HG03139 (cell line): ENCODE results near the gene THNSL1.
"Not testable (repeated sequence)": the region's sequence is repeated elsewhere in the genome, so short reads cannot be mapped to it uniquely, and the experiment has no call there.

Experiments
- ATAC-seq: cut with Tn5 transposase; IDR thresholded peaks from one replicate; pipeline ENCODE4 v1.9.1; 2021; ENCODE audit not compliant: unreplicated experiment

THNSL1 gene, protein sequence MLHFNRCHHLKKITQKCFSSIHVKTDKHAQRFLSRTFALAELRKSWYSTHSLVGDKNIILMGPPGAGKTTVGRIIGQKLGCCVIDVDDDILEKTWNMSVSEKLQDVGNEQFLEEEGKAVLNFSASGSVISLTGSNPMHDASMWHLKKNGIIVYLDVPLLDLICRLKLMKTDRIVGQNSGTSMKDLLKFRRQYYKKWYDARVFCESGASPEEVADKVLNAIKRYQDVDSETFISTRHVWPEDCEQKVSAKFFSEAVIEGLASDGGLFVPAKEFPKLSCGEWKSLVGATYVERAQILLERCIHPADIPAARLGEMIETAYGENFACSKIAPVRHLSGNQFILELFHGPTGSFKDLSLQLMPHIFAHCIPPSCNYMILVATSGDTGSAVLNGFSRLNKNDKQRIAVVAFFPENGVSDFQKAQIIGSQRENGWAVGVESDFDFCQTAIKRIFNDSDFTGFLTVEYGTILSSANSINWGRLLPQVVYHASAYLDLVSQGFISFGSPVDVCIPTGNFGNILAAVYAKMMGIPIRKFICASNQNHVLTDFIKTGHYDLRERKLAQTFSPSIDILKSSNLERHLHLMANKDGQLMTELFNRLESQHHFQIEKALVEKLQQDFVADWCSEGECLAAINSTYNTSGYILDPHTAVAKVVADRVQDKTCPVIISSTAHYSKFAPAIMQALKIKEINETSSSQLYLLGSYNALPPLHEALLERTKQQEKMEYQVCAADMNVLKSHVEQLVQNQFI

DNA sequence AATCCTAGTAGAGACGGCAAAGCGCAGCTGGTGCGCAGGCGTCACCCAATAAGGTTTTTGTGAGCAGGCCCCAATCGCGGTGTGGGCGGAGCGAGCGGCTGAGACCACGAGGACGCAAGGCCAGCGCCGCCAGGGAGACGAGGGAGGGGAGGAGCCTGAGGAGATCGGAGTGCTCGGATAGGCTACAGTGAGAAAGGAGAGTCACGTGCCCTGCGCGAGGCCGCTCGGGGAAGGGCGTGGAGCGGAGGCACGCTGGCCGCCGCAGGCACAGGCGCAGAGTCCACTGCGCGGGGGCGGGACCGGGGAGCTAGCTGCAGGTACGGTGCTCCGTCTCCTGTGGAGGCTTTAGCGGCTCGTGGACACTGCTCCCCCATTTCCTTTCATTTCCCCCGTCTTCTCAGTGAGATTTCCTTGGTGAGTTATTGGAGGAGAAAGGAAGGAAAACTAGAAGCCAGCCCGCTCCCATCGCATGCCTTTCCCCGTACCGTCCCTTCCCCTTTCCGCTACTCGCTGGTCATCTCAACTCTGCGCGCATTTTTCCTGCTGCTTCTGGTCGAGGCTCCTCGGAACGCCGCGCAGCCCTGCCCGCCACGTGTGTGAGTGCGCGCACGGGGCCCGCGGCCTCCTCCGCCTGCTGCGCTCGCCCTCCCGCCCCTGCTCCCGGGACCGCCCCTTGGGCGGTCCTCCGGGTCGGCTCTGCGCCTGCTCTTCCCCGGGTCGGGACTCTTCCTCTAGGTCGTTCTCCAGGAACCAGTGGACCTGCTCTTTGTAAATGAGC is at the start of gene THNSL1:
Gene THNSL1, plus strand, starts transcription at position 237 of the 778 bp plus-strand sequence. CDS start 6,612 bp downstream, outside the sequence.
- ATAC-seq = peak; percentile 98

DNA sequence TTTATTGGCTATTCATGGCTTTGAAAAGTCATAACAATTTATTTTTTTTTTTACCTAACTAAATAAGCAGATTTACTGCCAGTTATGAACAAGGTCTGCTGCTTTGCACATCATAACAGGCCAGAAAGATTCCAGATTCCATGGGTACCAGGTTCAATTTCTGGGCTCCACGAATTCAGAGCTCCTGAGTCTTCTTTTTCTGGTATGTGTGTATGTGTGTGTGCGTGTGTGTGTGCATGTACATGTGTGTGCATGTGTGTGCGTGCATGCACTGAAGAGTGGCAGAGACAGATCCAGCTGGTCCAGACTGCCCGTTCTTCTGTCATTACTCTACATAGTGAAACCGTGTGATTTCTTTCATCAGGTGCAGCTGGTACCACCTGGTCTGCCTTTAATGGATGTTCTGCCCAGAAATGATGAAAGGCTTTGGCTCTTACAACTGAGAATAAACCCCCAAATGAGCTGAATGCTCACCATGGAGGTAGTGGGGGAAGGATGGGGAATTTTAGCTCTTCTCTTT is 49.4 kb upstream of the THNSL1 start:
- no peak for ATAC-seq

DNA sequence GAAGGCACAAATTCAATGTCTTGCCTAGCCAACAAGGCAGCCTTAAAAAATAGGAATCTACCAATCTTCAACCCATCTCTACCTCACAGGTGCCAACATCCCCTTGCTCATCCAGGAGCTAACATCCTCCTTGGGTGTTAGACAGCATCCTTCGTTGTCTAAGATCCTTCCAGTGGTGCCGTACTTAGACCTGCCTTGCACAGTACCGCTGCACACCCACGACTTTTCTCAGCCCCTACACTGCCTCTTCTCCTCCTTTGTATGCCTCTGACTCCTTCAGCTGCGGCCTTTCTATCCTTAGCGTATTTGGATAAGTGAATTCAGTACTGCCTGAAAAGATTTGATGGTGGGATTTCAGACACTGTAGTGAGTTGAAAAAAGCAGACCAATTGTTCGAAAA is 48.1 kb upstream of the THNSL1 start:
- no peak for ATAC-seq

DNA sequence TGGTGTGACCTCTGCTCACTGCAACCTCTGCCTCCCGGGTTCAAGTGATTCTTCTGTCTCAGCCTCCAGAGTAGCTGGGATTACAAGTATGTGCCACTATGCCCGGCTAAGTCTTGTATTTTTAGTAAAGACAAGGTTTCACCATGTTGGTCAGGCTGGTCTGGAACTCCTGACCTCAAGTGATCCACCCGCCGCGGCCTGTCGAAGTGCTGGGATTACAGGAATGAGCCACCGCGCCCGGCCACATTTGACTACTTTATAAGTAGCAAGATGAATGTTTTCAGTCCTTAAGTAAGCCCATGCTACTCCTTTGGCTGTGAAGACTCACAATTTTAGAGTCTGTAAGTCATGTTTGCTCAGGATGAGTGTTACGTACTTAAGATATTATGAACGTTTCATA is 47.5 kb upstream of the THNSL1 start:
- not testable (repeated sequence) for ATAC-seq

DNA sequence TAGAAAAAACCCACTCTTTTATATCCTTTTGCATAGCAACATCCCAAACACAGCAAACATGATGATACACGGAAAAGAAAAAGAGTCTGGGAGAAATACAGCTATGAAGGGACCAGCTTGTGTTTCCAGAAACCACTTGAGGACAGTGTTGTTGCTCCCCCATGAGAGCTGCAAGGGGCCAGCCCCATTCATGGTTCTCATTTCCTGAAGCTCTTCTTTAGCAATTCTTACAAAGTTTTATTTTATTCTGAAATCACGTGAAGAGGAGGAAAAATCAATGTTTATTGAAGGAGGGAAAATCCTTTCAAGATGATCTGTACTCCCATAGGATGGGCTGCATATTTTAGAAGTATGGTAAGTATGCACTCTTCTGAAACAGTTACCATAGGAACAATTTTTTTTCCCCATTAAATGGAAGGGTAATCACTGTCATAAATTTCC is 46.6 kb upstream of the THNSL1 start:
- ATAC-seq = no peak

DNA sequence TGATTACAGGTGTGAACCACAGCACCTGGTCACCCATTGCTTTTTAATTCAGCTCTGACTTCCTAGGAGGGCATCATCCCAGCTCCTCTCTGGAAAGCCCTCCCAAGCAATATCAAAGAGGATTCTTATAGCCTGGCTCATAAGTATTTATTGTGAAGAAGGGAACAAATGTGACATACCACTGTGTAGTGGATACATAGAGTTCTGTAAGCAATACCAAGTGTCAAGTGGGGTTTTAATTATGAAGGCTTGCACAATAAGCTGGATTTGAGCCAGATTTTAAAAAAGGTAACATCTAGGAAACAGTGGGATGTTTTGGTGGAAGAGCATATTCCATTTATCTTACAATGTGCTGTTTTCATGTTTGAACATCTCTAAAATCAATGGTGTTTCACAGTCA is 45.0 kb upstream of the THNSL1 start:
- no peak for ATAC-seq

DNA sequence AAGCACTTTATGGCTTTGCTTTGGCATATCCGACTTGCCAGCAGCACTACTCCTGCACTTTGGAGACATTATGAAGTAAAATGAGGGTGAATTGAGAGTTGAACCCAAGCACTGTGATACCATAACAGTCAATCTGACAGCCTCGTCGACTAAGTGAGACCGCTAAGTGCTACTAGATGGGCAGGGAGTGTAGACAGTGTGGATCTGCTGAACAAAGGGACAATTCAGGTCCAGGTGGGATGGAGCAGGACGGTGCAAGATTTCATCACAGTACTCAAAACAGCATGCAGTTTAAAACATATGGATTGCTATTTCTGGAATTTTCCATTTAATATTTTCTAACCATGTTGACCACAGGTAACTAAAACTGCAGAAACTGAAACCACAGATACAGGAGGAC is 43.2 kb upstream of the THNSL1 start:
- no peak for ATAC-seq

DNA sequence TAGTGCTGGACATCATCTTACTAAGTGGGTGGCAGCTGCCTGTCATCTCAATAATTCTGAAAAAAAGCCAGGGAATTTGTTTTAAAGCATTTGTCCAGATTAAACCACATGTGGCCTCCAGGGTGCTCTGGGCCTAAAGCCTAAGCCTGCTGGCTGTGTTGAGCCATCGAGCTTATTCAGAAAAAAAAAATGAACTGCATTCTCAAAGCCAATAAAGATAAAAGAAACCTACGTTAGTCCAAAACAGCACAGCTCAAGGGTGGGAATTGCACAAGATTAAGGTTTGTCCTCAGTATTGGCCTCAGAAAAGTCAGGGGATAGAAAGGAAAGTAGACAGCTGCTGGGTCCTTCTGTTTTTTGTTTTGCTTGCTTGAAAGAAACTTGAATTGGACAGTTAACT is 41.4 kb upstream of the THNSL1 start:
- no peak for ATAC-seq

DNA sequence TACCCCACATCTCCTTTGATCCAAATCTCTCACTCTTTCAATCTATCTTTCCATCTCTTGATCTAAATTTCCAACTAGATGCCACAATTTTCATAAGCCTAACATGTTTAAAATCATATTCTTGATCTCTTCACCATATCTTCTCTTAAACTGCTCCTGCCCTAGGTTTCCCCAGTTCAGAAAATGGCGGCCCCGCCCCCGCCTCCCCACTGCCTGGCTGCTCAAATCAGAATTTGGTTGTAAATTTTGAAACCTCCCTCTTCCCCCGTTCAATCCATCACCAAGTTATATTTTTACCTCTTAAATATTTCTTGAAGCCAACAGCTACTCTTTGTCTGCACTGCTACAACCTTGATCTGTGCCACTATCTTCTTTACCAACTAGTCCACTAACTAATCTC is 36.7 kb upstream of the THNSL1 start:
- ATAC-seq = no peak

DNA sequence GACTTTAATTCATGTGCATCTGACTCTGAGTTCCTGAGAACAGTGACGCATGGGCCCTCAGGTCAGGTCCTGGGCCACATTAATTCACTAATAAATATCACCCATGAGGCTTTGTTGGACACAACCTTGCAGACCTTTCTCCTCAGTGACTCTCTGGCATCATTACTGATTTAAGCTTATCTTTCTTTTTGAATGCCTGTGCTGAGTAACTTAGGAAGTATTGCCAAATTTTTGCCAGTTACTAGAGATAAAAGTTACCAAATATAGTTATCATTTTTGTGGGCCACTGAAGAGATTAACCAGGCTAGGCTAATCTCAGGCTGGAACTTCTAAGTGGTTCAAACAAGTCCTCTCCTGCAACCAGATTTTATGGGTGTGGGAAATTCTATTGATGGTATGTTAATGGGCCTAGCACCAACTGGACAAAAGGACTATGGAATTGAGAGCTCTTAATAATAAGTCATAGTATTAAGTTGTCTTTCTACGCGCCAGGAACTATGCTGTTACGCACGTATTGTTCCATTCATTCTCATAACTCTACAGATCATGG is 35.2 kb upstream of the THNSL1 start:
- ATAC-seq = no peak

DNA sequence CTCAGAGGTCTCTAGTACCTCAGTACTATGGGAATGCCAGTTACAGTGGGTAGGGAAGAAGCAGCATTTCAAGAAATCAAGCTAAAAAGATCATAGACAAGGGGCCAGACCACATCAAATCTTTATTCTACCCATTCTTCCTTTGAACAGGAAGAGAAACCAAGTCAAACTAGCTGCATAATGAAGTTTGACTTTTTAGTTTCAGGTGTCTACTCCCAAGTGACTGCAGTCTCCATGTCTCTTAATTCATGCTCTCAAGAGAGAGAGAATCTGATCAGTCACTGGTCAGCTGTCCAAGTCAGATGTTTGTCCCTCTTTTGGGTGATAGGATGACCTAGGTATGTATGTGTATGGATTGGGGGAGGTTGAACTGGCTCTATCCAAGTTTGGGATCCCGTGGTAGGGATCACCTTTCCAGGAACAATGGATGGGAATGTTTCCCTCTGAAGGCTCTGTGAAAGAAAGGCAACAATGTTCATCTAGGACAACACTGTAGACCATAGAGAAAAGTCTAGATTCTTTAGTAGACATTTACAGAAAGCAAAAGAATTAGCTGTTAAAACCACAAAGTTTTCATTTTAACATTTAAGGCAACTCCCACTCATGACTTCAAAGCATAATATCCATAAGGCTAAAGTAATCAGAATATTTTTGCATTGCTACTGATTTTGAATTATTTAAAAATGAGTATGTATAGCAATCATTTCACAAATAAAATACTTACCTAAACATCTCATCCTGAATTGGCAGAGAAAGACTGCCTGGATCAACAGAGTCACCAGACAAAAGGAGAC is 33.9 kb upstream of the THNSL1 start:
- no peak for ATAC-seq

DNA sequence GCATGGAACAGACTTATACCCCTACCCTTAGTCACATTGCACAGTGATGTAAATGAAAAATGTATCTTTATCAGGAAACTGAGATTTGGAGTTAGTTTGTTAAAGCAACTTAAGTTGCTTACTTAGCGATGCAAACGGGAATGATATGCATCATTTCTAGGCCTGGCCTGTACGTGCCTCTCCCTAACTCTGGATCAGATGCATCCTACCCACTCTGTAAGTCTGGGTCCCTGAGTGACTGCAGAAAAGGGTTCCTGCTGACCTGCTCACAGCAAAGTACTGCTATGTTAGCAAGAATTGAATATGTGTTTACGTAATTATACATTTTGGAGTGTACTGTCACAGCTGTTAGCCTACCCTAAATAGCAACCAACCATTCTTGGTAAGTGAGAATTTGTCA is 33.3 kb upstream of the THNSL1 start:
- ATAC-seq = no peak

DNA sequence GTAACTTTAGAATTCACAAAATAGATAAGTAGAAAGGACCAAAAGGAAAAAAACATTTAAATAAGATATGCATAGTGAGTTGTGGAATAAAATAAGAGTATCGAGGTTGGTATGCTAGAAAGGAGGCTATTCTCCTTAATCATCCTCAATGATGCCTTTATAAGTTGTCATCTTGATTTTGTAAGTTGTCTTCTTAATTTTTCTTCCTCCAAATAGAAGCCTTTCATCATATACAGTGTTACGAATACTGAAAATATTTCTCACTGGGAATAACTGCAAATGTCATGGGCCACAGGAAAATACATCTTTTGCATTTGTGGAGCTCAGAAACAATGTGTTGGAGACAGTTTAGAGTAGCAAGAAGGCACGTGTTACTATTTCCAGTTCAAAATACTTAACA is 32.5 kb upstream of the THNSL1 start:
- no peak for ATAC-seq

DNA sequence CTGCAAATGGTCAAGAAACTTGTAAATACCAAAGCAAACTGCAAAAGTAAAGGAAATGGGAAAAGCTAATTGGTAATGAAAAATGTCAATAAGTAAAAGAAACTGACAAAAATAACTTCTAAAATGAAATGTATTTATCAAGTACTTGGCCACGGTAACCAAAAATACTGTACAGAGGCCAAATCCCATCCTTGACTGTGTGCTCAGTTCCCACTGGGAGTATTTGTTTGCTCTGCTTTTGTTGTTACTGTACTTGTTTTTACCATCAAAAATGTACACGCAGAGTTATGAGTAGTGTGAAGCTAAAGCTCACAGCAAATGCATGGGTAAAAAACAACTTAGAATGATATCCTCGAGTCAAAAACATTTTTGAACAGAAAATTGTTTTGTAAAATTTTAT is 31.5 kb upstream of the THNSL1 start:
- no peak for ATAC-seq

DNA sequence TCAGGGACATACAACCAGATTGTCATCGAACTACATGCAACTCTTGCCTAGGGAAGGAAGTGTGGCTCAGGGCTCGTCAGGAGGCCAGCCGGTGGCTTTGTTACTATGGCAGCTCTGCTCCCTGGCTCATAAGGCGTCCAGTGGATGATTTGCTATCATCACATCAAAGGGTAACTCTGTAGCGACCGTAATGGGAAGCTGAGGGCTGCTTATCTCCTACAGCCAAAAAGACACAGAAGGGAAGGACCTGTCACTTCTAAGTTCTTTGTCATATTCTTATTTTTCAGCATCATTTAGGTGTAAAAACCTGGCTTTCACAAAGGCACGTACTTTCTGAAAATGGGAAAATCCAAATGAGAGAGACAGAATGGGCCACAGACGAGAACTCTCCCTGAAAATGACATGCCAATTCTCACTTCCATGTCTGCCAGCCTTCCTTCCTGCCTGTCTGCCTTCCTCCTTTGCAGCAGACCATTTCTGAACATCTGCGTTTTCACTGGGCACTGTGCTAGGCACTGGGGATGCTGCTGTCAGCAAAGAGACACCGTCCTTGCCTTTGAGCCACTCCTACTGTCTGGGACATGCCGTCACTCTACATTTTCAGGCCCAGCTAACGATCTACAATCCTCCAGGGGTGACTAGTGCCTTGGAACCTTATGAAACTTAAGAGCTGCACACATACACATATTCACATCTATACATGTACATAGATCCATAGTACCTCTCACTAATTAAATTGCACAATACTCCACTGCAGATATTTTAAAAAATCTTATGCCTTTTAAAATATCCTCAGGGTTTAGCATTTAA is 27.4 kb upstream of the THNSL1 start:
- ATAC-seq = no peak

DNA sequence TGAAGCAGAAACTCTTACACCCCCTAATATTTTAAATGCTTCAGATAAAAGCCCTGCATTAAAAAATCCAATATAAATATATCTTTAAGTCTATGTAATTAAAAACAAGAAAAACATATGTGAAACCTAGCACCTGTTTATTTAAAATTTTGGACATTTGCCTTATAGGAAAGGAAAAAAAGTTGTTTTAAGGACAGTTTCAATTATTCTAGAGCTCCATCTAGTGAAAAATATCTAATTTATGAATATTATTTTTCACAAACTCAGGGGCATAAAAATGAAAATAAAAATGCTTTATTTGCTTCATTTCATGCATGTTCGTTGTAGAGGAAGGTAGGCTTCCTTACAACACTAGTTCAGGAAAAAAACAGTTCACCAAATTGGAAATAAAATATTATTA is 26.5 kb upstream of the THNSL1 start:
- ATAC-seq = no peak

DNA sequence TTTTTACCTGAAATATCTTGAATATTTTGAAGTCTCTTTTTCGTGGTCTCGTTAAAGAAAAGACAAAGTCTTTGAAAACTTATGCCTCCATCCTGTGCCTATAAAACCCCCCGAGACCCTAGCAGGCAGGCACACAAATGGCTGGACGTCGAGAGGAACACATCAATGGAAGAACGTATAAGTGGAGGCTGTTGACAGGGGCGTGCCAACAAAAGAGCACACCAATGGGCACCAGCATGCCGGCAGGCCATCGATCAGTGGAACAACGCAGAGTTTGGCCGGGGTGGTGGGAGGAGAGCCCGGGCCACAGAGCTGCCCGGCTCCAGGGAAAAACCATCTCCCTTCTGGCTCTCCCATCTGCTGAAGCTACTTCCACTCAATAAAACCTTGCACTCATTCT is 25.1 kb upstream of the THNSL1 start:
- no peak for ATAC-seq

DNA sequence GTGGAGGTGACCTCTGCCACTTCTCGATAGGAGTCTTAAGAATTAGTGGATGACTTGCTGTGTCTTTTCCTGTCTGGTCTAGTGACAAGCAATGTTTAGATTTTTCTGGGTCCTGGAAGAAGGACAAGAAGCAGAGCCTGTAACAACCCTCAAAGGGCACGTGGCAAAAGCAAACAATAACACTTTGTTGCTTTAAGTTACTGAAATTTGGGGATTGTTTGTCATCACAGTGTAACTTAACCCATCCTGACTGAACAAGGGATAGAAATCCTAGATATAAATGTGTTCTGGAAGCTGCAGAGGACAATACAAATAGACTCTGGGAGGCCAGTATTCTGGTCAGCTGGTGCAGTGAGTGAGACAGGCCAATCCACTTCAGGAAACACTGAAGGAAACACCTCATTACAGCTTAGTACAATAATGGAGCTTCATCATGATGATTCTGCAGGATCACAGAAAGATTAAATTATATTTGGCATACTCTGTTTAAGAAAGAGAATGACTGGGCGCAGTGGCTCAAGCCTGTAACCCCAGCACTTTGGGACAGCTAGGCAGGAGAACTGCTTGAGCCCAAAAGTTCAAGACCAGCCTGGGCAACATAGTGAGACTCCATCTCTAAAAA is 23.8 kb upstream of the THNSL1 start:
- no peak for ATAC-seq
